HepG2 (cell line): ENCODE results near the gene CHMP1B. TPM values are rescaled to one million over a fixed set of nuclear protein-coding genes. Genes with fewer than 3 reads are reported as not detected.
A peak's percentile ranks its signal among the peaks of the same experiment; 100 is the strongest.

ENCODE experiments used
- NFATC3 ChIP-seq: sonication (generic); formaldehyde crosslinking; IDR thresholded peaks from 2 replicates; pipeline ENCODE4 v1.5.1; 2020; ENCODE audit warnings: mild to moderate bottlenecking, missing genetic modification reagents
- PTBP1 ChIP-seq: fragments of 200-400 bp; formaldehyde crosslinking; IDR thresholded peaks from 2 replicates; pipeline ENCODE4 v1.6.1; 2018; ENCODE audit warnings: low read length, low read depth; ENCODE audit not compliant: poor library complexity, severe bottlenecking
- SOX13 ChIP-seq, 3 experiments: fragments of 450-650 bp in 1 of 3; sonication (generic) in 1 of 3; formaldehyde crosslinking in 1 of 3; IDR thresholded peaks in 2 of 3; conservative IDR thresholded peaks in 1 of 3; 2 replicates each; pipeline versions ENCODE4 v1.5.0 to v1.6.1; 2016 to 2020; ENCODE audit warnings: antibody characterized with exemption in 1 of 3, mild to moderate bottlenecking in 1 of 3, missing compliant biosample characterization in 1 of 3, missing genetic modification reagents in 1 of 3, moderate library complexity in 1 of 3
- ZNF335 ChIP-seq: sonication (generic); formaldehyde crosslinking; IDR thresholded peaks from 2 replicates; pipeline ENCODE4 v1.4.0; 2020; ENCODE audit warnings: missing genetic modification reagents
- ZNF530 ChIP-seq: sonication (generic); formaldehyde crosslinking; IDR thresholded peaks from 2 replicates; pipeline ENCODE4 v1.5.0; 2020; ENCODE audit warnings: low read depth, mild to moderate bottlenecking, missing genetic modification reagents
- ZSCAN30 ChIP-seq: sonication (generic); formaldehyde crosslinking; IDR thresholded peaks from 2 replicates; pipeline ENCODE4 v1.5.0; 2020; ENCODE audit warnings: mild to moderate bottlenecking, missing genetic modification reagents
- polyA plus RNA-seq, 8 experiments: library from polyadenylated mRNA; depleted of rRNA in 3 of 8; stranded (reverse) in 7 of 8; unstranded in 1 of 8; fragments of >200 nt; fragmentation: Illumina TruSeq in 4 of 8; extraction: Trizol in 4 of 8; gene quantifications; 2 replicates each; pipeline versions ENCODE4 v1.2.1 to v1.2.3, GENCODE V29; 2011 to 2016; ENCODE audit warnings: low read depth in 4 of 8, missing spikeins in 1 of 8, mixed read lengths in 1 of 8; ENCODE audit not compliant: insufficient read depth in 1 of 8
- total RNA-seq, 5 experiments: library from RNA; depleted of rRNA; stranded (reverse); fragments of >200 nt; fragmentation: Illumina TruSeq; extraction: Trizol; gene quantifications; 2 replicates each; pipeline ENCODE4 v1.2.3, GENCODE V29; 2016; ENCODE audit warnings: low read depth in 1 of 5
- TF ChIP-seq, protein P1 (sequence below): IDR thresholded peaks from 2 replicates; pipeline ENCODE4 v1.6.1; 2018; ENCODE audit warnings: missing genetic modification reagents
- TF ChIP-seq, protein P2 (sequence below): sonication (generic); formaldehyde crosslinking; IDR thresholded peaks from 2 replicates; pipeline ENCODE4 v1.4.0; 2020; ENCODE audit warnings: mild to moderate bottlenecking, low read depth, missing genetic modification reagents
- TF ChIP-seq, protein P3 (sequence below): sonication (generic); formaldehyde crosslinking; IDR thresholded peaks from 2 replicates; pipeline ENCODE4 v1.4.0; 2020; ENCODE audit warnings: missing genetic modification reagents, borderline replicate concordance
- TF ChIP-seq, protein P4 (sequence below): sonication (generic); formaldehyde crosslinking; IDR thresholded peaks from 2 replicates; pipeline ENCODE4 v1.5.0; 2020; ENCODE audit warnings: mild to moderate bottlenecking, missing genetic modification reagents, borderline replicate concordance
- TF ChIP-seq, protein P5 (sequence below): IDR thresholded peaks from 2 replicates; pipeline ENCODE4 v1.6.1; 2016; ENCODE audit warnings: missing compliant biosample characterization, missing genetic modification reagents, borderline replicate concordance

CHMP1B gene
- total and polyA plus RNA-seq, 2 of the 13 experiments (the other 11 are each of a cell fraction or from before 2014, with no cell fraction given): 18.8 to 20.2 TPM

DNA sequence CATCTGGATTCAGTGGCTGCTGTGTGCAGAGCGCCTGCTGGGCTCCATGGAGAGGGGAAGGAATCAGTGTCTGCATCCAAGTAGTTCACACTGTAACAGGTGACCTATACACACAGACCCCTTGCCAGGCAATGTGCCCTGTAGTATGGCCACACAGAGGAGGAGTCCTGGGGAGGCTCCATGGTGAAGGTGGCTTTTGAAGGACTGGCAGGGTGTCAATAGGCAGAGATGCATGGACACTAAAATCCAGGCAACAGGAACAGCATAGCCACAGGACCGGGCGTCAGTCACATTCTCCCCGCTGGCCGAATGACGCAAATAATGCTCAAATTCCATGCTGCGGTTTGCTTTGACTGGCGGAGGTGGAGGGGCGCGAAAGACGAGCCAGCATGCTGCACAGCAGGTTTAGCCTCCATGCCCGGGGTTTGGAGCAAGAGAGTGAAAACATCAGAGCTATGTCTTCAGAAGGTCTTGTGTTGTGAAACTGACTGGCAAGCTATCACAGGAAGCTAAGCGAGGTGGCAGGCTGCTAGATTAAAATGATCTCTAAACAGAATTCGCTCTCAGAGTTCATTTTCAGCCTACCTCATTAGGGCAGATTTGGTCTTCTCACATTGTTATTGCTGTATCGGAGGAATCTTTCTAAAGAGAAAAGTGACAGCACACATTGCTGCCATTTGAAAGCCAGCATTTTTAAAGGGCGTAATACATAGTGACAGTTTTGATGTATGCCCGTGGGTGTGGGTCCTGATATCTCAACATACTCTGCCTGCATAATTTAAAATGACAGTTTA, 1.2 kb upstream of the CHMP1B start (continued):
- TF ChIP-seq PTBP1 (no peak), ZSCAN30 (CRISPR knock-in tag) (no peak), SOX13 (IDR thresholded peaks at IDR 0.05) (no peak), SOX13 (CRISPR knock-in tag; conservative IDR thresholded peaks at IDR 0.05 in 1 of 2, IDR thresholded peaks at IDR 0.05 in 1 of 2) (peak in 1 of 2 experiments; percentile 32; a peak in 1 of 4 replicates), ZNF335 (0 out of 2 replicates have a peak, but pooled peaks have one; percentile 42), NFATC3 (CRISPR knock-in tag) (no peak), ZNF530 (CRISPR knock-in tag) (no peak)
- TF ChIP-seq, protein P1, sequence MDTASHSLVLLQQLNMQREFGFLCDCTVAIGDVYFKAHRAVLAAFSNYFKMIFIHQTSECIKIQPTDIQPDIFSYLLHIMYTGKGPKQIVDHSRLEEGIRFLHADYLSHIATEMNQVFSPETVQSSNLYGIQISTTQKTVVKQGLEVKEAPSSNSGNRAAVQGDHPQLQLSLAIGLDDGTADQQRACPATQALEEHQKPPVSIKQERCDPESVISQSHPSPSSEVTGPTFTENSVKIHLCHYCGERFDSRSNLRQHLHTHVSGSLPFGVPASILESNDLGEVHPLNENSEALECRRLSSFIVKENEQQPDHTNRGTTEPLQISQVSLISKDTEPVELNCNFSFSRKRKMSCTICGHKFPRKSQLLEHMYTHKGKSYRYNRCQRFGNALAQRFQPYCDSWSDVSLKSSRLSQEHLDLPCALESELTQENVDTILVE (CRISPR knock-in tag): peak; percentile 30; the same call in 1 of the 2 replicates
- TF ChIP-seq, protein P2, sequence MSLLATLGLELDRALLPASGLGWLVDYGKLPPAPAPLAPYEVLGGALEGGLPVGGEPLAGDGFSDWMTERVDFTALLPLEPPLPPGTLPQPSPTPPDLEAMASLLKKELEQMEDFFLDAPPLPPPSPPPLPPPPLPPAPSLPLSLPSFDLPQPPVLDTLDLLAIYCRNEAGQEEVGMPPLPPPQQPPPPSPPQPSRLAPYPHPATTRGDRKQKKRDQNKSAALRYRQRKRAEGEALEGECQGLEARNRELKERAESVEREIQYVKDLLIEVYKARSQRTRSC (CRISPR knock-in tag): no peak
- TF ChIP-seq, protein P3, sequence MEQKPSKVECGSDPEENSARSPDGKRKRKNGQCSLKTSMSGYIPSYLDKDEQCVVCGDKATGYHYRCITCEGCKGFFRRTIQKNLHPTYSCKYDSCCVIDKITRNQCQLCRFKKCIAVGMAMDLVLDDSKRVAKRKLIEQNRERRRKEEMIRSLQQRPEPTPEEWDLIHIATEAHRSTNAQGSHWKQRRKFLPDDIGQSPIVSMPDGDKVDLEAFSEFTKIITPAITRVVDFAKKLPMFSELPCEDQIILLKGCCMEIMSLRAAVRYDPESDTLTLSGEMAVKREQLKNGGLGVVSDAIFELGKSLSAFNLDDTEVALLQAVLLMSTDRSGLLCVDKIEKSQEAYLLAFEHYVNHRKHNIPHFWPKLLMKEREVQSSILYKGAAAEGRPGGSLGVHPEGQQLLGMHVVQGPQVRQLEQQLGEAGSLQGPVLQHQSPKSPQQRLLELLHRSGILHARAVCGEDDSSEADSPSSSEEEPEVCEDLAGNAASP: no peak
- TF ChIP-seq, protein P4, sequence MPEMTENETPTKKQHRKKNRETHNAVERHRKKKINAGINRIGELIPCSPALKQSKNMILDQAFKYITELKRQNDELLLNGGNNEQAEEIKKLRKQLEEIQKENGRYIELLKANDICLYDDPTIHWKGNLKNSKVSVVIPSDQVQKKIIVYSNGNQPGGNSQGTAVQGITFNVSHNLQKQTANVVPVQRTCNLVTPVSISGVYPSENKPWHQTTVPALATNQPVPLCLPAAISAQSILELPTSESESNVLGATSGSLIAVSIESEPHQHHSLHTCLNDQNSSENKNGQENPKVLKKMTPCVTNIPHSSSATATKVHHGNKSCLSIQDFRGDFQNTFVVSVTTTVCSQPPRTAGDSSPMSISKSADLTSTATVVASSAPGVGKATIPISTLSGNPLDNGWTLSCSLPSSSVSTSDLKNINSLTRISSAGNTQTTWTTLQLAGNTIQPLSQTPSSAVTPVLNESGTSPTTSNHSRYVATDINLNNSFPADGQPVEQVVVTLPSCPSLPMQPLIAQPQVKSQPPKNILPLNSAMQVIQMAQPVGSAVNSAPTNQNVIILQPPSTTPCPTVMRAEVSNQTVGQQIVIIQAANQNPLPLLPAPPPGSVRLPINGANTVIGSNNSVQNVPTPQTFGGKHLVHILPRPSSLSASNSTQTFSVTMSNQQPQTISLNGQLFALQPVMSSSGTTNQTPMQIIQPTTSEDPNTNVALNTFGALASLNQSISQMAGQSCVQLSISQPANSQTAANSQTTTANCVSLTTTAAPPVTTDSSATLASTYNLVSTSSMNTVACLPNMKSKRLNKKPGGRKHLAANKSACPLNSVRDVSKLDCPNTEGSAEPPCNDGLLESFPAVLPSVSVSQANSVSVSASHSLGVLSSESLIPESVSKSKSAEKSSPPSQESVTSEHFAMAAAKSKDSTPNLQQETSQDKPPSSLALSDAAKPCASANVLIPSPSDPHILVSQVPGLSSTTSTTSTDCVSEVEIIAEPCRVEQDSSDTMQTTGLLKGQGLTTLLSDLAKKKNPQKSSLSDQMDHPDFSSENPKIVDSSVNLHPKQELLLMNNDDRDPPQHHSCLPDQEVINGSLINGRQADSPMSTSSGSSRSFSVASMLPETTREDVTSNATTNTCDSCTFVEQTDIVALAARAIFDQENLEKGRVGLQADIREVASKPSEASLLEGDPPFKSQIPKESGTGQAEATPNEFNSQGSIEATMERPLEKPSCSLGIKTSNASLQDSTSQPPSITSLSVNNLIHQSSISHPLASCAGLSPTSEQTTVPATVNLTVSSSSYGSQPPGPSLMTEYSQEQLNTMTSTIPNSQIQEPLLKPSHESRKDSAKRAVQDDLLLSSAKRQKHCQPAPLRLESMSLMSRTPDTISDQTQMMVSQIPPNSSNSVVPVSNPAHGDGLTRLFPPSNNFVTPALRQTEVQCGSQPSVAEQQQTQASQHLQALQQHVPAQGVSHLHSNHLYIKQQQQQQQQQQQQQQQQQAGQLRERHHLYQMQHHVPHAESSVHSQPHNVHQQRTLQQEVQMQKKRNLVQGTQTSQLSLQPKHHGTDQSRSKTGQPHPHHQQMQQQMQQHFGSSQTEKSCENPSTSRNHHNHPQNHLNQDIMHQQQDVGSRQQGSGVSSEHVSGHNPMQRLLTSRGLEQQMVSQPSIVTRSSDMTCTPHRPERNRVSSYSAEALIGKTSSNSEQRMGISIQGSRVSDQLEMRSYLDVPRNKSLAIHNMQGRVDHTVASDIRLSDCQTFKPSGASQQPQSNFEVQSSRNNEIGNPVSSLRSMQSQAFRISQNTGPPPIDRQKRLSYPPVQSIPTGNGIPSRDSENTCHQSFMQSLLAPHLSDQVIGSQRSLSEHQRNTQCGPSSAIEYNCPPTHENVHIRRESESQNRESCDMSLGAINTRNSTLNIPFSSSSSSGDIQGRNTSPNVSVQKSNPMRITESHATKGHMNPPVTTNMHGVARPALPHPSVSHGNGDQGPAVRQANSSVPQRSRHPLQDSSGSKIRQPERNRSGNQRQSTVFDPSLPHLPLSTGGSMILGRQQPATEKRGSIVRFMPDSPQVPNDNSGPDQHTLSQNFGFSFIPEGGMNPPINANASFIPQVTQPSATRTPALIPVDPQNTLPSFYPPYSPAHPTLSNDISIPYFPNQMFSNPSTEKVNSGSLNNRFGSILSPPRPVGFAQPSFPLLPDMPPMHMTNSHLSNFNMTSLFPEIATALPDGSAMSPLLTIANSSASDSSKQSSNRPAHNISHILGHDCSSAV (CRISPR knock-in tag): no peak
- TF ChIP-seq, protein P5, sequence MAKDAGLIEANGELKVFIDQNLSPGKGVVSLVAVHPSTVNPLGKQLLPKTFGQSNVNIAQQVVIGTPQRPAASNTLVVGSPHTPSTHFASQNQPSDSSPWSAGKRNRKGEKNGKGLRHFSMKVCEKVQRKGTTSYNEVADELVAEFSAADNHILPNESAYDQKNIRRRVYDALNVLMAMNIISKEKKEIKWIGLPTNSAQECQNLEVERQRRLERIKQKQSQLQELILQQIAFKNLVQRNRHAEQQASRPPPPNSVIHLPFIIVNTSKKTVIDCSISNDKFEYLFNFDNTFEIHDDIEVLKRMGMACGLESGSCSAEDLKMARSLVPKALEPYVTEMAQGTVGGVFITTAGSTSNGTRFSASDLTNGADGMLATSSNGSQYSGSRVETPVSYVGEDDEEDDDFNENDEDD (CRISPR knock-in tag): peak; percentile 95
